Measurements from ENCODE around the gene RNF123. TPM values are rescaled to one million over a fixed set of nuclear protein-coding genes. Genes with fewer than 3 reads are reported as not detected.

Gene RNF123
- polyA plus RNA-seq, 3 donors = 12.3 to 20.9 (median 13.6) TPM

DNA sequence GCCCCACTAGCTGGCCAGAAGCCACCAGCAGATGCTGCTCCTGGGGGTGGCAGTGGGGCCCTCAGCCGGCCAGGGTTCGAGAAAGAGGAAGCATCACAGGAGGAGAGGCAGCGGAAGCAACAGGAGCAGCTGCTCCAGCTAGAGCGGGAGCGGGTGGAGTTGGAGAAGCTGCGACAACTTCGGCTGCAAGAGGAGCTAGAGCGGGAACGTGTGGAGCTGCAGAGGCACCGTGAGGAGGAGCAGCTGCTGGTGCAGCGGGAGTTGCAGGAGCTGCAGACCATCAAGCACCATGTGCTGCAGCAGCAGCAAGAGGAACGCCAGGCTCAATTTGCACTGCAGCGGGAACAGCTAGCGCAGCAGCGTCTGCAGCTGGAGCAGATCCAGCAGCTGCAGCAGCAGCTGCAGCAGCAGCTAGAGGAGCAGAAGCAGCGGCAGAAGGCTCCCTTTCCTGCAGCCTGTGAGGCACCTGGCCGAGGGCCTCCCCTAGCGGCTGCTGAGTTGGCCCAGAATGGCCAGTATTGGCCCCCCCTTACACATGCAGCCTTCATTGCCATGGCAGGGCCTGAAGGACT lies 32.7 kb upstream of the RNF123 start:
- WGBS, 3 donors = 50 to 69% (median 53%) methylated on average over 18 of the region's 18 CpGs
- no peak overlapping the region for H3K27ac ChIP-seq (ENCODE audit: low read depth, low read length)

DNA sequence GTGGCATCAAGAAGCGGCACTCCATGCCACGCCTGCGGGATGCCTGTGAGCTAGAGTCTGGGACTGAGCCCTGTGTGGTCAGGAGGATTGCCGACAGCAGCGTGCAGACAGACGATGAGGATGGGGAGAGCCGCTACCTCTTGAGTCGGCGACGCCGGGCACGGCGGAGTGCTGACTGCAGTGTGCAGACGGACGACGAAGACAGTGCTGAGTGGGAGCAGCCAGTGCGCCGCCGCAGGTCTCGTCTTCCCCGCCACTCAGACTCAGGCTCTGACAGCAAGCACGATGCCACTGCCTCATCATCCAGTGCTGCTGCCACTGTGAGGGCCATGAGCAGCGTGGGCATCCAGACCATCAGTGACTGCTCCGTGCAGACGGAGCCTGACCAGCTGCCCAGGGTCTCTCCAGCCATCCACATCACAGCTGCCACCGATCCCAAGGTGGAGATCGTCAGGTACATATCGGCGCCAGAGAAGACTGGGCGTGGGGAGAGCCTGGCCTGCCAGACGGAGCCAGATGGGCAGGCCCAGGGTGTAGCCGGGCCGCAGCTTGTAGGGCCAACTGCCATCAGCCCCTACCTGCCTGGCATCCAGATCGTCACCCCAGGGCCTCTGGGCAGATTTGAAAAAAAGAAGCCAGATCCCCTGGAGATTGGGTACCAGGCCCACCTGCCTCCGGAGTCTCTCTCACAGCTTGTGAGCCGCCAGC lies 32.0 kb upstream of the RNF123 start:
- H3K27ac ChIP-seq (ENCODE audit: low read depth, low read length) = no peak overlapping the region
- 93 to 95% (median 94%) methylated on average over 36 of the region's 36 CpGs for WGBS, 3 donors

DNA sequence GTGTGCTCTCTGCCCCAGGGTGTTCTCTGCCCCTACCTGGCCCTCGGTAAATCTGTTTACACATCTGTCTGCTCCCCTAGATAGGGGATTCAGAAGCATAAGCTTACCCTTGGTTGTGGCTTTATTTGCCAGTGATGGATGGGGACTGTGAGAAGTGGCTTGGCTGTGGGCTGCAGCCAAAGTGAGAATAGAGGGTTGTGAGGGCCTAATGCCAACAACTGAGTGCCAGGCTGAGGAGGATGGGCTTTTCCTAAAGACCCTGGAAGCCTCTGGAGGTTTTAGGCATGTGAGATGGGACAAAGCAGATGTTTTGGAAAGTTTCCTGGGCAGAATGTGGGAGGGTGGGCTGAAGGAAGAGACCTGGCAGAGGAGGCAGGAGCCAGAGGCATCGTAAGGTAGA lies 30.6 kb upstream of the RNF123 start:
- H3K27ac ChIP-seq (ENCODE audit: low read depth, low read length) = no peak overlapping the region
- 57 to 67% (median 64%) methylated on average over 2 of the region's 2 CpGs for WGBS, 3 donors

DNA sequence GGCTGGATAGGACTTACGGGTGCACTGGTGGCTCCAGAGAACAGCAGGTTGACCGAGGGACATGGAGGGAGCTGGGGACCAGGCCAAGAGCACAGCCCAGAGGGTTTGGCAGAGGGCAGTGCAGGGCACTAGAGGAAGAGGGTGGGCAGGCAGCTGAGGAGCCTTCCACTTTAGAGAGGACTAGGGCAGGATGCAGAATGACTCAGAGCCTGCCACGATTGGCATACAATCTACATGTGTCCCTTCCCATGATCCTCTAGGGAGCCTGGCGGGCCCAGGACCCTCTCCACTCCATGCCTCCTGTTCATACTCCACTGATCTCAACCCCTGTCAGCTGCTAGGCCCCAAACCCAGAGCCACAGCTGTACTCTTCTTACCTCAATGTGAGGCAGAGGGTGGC lies 29.6 kb upstream of the RNF123 start:
- no peak overlapping the region for H3K27ac ChIP-seq (ENCODE audit: low read depth, low read length)
- 59 to 83% (median 60%) methylated on average over 4 of the region's 4 CpGs for WGBS, 3 donors

DNA sequence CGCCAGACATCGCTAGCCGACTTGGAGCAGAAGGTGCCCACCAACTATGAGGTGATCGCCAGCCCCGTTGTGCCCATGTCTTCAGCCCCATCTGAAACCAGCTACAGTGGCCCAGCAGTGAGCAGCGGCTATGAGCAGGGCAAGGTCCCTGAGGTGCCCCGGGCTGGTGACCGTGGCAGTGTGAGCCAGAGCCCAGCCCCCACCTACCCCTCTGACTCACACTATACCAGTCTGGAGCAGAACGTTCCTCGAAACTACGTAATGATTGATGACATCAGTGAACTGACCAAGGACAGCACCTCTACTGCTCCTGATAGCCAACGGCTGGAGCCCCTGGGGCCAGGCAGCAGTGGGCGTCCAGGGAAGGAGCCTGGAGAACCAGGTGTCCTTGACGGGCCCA lies 28.1 kb upstream of the RNF123 start:
- H3K27ac ChIP-seq (ENCODE audit: low read depth, low read length) = no peak overlapping the region
- 71 to 88% (median 84%) methylated on average over 14 of the region's 14 CpGs for WGBS, 3 donors

DNA sequence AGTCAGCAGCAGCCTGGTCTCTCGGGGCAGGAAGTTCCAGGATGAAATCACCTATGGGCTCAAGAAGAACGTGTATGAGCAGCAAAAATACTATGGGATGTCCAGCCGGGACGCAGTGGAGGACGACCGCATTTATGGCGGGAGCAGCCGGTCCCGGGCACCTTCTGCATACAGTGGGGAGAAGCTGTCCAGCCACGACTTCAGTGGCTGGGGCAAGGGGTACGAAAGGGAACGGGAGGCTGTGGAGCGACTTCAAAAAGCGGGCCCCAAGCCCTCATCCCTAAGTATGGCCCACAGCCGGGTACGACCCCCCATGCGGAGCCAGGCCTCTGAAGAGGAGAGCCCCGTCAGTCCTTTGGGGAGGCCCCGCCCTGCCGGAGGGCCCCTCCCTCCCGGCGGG lies 27.3 kb upstream of the RNF123 start:
- WGBS, 3 donors = 88 to 90% (median 89%) methylated on average over 22 of the region's 22 CpGs
- H3K27ac ChIP-seq (ENCODE audit: low read depth, low read length) = no peak overlapping the region

DNA sequence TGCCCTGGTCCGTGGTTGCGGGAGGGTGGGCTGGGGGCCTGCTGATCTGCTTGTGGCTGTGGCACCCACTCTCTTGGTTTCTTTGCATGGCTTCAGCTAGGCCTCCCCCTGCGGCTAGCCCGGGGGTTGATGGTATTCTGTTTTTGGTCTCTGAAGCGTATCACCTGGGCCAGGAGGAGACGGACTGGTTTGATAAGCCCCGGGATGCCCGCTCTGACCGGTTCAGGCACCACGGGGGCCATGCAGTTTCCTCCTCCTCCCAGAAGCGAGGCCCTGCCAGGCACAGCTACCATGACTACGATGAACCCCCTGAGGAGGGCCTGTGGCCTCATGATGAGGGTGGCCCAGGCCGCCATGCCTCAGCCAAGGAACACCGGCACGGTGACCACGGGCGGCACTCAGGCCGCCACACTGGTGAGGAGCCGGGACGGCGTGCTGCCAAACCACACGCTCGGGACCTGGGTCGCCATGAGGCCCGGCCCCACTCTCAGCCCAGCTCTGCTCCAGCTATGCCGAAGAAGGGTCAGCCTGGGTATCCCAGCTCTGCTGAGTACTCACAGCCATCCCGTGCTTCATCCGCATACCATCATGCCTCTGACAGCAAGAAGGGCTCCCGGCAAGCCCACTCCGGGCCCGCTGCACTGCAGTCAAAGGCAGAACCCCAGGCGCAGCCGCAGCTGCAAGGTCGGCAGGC lies 26.5 kb upstream of the RNF123 start:
- WGBS, 3 donors = 93 to 96% (median 95%) methylated on average over 32 to 34 of the region's 34 CpGs
- H3K27ac ChIP-seq (ENCODE audit: low read depth, low read length) = no peak overlapping the region

DNA sequence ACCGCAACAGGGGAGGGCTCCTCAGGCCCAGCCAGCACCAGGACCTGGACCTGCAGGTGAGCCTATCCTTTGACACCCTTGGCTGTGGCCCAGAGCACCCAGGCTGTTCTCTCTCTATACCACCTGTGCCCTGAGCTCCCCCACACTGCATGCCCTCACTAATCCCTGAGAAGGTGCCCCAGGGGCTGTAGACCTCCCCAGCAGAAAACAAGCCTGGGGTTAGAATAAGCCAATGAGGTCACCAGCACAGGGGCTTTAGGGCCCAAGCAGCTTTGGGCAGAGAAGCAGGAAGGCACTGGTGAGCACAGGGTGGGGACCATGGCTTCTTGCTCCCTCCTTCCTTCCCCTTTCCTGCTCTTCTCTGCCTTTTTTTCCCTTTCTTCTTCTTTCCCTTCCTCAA lies 25.5 kb upstream of the RNF123 start:
- no peak overlapping the region for H3K27ac ChIP-seq (ENCODE audit: low read depth, low read length)
- 94 to 100% (median 100%) methylated on average over 1 of the region's 1 CpG for WGBS, 3 donors

DNA sequence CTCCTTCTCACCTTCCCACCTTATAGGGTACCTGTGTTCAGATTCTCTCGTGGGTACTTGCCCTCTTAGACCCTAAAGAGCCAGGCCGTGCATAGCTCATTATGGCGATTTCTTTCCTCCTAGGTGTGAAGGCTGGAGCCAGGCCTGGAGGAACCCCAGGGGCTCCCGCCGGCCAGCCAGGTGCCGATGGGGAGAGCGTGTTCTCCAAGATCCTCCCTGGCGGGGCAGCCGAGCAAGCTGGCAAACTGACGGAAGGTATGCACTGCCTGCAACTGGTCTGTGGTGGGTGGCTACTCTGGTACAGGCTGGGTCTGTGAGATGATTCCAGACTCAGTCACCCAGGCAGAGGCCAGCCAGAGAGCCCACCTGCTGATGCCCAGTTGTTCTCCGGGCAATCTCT lies 25.1 kb upstream of the RNF123 start:
- no peak overlapping the region for H3K27ac ChIP-seq (ENCODE audit: low read depth, low read length)
- 85 to 93% (median 87%) methylated on average over 11 of the region's 11 CpGs for WGBS, 3 donors

DNA sequence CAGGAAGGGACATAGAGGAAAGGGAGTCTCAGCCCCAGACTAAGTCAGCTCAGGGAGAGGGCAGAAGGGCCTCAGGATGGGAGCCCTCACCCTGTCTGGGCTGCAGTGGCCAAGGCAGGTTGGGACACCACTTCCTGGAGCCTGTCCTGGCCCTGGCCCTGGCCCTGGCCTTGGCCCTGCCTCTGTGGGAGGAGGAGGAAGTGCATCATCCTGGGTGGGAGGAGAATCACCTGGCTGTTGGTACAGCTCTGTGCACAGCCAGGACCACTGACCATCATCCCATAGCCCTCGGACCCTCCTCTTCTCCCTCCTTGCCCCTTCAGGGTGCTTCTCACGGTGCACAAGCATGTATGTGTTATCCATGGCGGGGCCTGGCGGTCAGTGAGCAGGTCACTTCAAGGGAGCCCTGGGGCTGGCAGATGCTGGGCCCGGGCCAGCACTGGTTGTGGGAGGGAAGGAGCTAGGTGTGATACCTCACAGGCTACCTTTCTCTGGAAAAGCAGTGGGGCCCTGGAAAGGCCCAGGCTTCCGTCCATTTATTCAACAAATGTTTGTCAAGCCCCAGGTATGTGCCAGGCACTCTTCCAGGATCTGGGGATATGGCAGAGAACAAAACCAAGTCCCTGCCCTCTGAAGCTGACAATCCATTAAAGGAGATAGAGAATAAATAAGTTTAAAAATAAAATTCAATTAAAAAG lies 23.4 kb upstream of the RNF123 start:
- WGBS, 3 donors = 78 to 89% (median 84%) methylated on average over 6 of the region's 6 CpGs
- H3K27ac ChIP-seq (ENCODE audit: low read depth, low read length) = no peak overlapping the region

DNA sequence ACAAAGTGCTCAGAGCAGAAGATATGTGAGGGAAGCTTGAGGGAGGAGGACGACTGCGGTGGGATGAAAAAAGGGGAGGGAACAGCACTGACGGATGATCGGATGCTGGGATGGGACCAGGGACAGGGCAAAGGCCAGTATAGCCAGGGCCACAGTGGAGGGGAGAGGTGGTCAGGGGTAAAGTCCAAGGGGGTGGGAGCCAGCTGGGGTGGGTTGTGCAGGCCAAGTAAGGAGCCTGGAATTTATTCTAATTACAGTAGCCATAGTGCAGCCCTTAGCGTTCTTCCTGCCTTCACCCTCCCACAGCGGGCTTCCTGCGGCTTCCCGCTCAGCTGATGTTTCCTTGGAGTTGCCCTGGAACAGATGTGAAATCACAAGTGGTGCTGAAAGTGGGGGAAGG lies 22.8 kb upstream of the RNF123 start:
- 37 to 55% (median 43%) methylated on average over 8 of the region's 8 CpGs for WGBS, 3 donors
- no peak overlapping the region for H3K27ac ChIP-seq (ENCODE audit: low read depth, low read length)

DNA sequence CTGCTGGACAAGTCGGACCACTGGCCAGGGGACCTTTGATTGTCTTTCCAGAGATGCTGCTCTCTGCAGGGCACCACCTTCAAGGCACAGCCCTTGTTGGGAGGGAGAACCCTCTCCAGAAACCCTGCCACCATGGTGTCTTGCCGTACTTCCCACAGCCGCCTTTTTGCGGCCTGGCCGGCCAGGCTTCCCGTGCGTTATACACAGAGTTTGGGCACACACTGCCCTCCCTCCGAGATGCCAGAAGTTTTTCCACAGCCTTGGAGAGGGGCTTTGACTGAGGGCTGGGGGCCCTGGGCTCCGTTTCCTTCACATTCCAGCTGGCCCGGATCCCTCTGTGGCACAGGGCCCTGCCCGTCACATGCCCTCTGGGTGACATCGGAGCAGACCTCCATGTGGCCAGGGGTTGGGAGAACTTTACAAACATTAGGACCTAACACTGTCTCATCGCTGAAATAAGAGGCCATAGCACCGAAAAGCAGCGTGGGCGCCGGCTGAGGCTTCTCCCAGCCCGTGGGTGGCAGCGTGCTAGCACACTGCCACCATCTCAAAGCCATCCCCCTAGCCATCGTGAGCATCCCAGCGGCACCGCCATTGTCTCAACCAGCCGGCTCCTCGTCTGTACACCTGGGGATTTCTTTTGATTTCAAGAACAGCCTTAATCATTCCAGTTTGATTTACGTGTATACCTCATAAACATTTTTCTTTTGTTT lies 21.5 kb upstream of the RNF123 start:
- no peak overlapping the region for H3K27ac ChIP-seq (ENCODE audit: low read depth, low read length)
- WGBS, 3 donors = 79 to 86% (median 83%) methylated on average over 25 of the region's 25 CpGs

DNA sequence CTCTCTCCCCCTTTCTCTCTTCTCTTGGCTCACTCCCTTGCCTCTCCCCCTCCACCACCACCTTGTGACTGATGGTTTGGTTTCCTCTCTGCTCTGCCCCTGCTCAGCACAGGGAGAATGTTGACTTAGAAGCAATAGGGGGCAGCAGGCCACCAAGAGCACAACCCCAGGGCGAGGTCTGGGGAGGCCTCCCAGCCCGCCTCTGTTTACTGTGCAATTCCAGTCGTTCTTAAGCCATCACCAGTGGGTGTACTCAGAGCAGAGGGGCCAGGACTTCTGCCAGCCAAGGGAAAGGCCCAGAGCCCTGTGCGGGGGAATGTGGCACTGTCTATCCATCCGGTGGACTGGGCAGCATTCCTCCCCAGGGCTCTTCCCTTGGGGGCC lies 21.0 kb upstream of the RNF123 start:
- H3K27ac ChIP-seq (ENCODE audit: low read depth, low read length) = no peak overlapping the region
- WGBS, 3 donors = 38 to 47% (median 45%) methylated on average over 5 of the region's 5 CpGs

DNA sequence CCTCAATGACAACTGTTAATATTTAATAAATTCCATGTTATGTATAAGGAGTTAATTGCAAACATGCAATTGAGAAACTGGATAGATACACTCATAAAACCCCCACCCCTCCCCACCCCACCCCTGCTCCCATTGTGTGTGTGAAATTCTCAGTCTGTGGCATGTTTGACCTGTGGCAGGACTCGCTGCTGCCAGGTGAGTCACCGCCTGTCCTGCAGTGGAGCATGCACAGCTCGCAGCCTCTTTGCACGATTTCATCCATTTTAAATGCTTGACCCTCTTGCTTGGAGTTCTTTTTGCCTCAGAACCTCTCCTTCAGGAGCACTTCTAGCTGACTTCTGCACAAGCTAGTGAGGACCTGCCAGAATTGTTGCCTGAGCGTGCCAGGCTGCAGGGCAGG lies 20.5 kb upstream of the RNF123 start:
- 28 to 78% (median 76%) methylated on average over 5 of the region's 5 CpGs for WGBS, 3 donors
- H3K27ac ChIP-seq (ENCODE audit: low read depth, low read length) = no peak overlapping the region

DNA sequence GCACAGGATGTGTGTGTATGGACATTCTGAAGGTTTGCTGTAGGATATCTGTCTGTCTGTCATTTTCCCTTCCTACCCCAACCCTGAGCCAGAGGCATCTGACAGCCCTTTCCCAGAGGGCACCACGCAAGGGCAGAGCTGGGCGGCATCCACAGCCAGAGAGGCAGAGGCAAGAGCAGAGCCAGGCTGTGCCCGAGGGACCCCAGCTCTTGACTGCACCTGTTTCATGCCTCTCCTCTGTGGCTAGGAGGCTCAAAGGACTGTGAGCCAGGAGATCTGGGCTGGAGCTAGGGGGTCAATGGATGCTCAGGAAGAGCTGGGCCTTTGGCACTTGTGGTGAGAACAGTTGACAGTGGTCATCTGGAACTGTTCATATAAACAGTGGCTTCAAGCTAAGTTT lies 20.0 kb upstream of the RNF123 start:
- 60 to 87% (median 72%) methylated on average over 3 of the region's 3 CpGs for WGBS, 3 donors
- no peak overlapping the region for H3K27ac ChIP-seq (ENCODE audit: low read depth, low read length)

DNA sequence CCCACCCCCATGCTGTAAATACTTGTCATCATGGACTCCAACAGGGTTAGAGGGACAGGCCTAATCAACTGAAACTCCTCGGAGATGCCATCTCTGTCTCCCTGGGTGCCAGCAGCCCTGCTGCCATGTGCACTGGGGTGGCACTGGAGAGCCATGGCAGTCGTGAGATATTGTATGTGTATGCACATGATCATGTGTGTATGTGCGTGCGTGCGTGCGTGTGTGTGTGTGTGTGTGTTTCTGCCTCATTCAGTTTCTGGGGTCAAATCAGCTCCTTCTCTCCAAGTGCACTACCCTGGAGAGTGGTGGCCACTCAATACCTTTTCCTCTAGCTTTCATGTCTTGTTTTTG lies 18.4 kb upstream of the RNF123 start:
- no peak overlapping the region for H3K27ac ChIP-seq (ENCODE audit: low read depth, low read length)
- 62 to 69% (median 63%) methylated on average over 6 of the region's 6 CpGs for whole genome bisulfite sequencing, 3 donors

DNA sequence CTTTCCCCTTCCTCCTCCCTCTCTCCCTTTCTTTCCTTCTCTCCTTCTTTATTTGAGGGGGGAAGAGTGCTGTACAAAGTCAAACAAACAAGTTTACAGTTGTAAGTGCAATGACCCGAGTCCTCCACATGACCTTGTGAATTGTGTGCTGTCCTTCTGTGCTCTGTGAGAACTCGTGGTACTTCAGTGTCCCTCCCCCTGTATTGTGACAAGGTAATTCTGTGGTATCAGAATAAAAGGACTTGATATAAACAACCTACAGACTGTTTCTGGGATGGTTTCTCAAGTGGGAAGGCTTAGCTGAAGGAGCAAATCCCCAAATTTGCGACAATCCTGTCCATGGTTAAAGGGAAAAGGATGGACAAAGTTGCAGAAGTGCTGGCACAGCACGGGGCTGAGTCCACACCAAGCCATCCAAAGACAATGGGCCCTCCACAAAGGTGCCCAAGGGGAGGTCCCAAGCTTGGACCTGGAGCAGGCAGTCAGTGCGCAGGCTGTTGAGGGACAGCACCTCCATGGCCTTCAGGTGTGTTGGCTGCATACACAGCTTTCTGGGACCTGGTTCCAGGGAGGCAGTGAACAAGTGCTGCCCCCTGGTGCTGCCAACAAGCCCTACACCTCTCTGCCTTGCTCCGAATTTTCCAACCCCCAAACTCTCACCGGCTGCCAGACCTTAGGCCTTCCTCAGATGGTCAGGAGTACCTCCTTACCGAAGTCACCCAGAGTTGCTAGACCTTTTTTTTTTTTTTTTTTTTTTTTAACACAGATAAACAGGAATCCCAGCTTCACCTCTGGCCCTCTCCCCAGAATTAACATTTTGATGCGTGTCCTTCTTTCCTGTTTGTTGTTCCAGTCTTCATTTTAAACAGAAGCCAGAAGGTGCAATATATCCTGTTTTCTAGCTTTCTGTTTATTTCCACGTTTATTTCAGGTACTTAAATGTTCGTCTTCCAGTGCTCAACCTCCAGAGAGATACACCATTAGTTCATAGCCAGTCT lies 17.8 kb upstream of the RNF123 start:
- 32 to 49% (median 48%) methylated on average over 11 of the region's 11 CpGs for WGBS, 3 donors
- no peak overlapping the region for H3K27ac ChIP-seq (ENCODE audit: low read depth, low read length)

Data from adipose tissue (tissue), 3 donors.